ENCODE results near the gene TAAR9.

The TAAR9 gene

DNA sequence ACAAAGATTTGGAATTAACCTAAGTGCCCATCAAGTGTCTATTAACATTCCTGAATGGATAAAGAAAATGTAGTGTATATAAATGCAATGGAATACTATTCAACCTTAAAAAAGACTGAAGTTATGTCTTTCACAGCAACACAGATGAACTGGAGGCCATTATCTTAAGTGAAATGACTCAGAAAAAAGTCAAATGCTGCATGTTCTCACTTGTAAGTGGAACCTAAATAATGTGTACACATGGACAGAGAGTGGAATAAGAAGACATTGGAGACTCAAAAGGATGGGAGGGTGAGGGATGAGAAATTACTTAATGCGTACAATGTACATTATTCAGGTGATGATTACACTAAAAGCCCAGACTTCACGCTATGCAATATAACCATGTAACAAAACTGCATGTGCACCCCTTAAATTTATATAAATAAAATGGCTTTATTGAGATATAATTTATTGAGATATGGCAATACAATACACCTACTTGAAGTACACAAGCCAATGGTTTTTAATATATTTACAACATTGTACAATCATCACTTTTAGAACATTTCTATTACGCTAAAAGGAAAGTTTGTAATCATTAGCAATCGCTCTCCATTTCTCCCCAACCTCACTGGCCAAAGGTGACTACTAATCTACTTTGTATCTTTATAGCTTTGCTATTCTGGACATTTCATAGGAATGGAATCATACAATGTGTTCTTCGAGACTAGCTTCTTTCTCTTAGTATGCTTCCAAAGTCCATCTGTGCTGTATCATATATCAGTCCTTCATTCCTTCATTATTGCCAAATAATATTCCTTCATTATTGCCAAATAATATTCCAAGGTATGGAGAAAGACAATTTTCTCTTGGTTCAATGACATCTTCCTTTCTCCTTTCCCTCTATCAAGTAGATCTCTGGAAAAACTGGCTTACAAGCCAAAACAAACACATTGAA is 30.9 kb upstream of the TAAR9 start:
- TF ChIP-seq, protein P1, sequence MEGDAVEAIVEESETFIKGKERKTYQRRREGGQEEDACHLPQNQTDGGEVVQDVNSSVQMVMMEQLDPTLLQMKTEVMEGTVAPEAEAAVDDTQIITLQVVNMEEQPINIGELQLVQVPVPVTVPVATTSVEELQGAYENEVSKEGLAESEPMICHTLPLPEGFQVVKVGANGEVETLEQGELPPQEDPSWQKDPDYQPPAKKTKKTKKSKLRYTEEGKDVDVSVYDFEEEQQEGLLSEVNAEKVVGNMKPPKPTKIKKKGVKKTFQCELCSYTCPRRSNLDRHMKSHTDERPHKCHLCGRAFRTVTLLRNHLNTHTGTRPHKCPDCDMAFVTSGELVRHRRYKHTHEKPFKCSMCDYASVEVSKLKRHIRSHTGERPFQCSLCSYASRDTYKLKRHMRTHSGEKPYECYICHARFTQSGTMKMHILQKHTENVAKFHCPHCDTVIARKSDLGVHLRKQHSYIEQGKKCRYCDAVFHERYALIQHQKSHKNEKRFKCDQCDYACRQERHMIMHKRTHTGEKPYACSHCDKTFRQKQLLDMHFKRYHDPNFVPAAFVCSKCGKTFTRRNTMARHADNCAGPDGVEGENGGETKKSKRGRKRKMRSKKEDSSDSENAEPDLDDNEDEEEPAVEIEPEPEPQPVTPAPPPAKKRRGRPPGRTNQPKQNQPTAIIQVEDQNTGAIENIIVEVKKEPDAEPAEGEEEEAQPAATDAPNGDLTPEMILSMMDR (conservative IDR thresholded peaks at IDR 0.05) = no peak
- H3K27ac ChIP-seq = no peak overlapping the region

DNA sequence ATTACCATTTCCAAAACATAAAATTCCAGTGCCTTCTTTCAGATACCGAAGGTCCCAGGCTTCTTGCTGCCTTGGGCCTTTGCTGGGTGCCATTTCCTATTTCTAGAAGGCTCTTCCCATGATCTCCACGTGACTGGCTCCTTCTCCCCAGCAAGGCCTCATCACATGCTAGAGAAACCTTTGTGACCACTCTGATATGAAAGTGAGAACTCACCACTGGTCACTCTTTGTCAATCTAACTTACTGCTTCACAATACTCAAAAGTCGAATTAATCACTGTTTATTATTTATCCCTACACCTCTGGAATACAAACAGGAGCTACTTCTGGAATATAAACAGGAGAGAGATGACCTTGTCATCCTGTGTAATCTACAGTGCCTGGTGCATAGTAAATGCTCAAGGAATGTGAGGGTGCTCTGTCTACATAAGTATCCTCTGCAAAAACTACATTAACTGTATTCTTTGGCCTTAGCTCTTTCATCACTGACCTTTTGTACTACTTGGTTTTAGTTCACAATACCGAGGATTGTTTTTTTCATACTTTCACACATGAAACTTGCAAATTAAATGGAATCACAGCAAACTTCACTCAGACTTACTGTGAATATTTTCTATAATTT is 26.8 kb upstream of the TAAR9 start:
- TF ChIP-seq, protein P1 (conservative IDR thresholded peaks at IDR 0.05) = no peak
- peak overlapping the region; percentile 10; the same call in 1 of the 2 replicates for H3K27ac ChIP-seq

DNA sequence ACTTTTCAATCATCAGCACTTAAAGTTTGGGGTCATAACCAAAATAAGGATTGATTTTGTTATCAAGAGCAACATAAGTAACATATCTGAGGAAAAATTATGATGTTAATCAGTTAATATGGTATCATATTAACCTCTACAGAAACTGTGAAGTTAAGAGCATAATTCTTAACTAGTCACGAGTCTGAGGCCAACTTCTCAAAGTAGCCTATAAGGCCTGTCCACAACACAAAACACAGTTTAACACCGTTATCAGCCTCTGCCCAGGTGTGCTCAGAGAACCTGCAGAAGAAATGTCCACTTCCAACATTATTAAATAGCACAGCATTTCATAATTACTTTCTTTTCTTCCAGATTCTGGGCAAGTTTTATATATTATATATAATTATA is 26.3 kb upstream of the TAAR9 start:
- TF ChIP-seq, protein P1 (conservative IDR thresholded peaks at IDR 0.05) = no peak
- no peak overlapping the region; the same call in 1 of the 2 replicates for H3K27ac ChIP-seq

DNA sequence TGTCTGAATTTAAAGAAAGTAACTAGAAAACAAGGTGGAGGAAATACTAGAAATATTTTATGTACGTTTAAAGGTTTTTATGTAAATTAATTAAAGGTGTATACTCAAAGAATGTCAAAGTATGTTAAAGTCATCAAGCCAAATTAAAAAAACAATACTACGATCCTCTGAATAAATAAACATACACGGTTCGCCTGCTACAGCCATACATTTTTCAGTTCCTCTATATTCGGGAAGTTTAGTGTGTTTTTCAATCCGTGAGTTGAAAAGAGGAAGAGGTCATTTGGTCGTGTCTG is 25.8 kb upstream of the TAAR9 start:
- TF ChIP-seq, protein P1 (conservative IDR thresholded peaks at IDR 0.05) = no peak
- peak overlapping the region; percentile 71 for H3K27ac ChIP-seq

DNA sequence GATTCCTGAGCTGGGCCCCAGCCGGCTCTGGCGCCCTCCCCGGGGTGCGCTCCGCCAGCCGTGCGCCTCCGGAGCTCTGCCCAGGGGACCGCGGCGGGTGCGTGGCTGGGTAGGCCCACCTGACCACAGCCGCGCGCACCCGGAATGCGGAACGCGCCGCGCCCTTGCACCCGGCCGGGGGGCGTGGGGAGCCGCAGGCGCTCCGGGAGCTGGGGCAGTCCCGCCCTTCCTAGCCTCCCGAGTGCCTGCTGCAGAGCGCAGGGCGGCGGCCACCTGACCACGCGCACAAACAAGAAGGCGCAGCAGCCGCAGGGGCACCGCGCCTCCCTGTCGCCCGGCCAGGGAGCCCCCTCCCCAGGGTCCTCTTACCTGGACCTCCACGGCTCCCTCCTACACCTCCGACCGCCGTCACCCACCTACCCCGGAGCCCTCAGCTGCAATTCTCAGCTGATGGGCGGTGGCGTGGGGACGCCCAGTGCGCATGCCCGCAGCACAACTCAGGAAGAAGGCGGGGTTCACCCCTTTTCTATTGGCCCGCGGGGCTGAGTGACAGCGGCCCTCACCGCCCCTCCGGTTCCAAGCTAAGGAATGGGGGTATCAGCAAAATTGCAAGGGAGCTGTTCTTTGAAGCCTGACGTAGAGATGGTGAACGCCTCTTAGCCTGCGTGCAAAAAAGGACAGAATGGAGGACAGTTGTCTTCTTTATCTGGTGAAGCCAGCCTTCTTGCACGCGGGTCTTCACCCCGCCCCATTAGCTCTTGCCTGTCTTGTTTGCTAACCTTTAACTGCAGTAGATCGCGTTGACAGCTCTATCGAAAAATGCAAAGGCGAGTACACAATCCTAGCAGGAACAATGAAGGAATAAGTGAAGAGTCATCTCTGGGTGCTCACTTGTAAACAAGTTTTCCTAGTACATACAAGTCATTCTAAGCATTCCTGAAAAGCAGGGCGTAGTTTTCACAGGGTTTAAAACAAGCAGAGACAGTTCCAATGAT is 25.1 kb upstream of the TAAR9 start, which contains the start of gene STX7:
STX7 (minus strand) TSS at position 479 of the 995 bp plus-strand sequence. CDS start 9,586 bp downstream, outside the sequence.
- peak within 1 kb of the TSS; percentile 71 for H3K27ac ChIP-seq
- TF ChIP-seq, protein P1 (conservative IDR thresholded peaks at IDR 0.05) = no peak

DNA sequence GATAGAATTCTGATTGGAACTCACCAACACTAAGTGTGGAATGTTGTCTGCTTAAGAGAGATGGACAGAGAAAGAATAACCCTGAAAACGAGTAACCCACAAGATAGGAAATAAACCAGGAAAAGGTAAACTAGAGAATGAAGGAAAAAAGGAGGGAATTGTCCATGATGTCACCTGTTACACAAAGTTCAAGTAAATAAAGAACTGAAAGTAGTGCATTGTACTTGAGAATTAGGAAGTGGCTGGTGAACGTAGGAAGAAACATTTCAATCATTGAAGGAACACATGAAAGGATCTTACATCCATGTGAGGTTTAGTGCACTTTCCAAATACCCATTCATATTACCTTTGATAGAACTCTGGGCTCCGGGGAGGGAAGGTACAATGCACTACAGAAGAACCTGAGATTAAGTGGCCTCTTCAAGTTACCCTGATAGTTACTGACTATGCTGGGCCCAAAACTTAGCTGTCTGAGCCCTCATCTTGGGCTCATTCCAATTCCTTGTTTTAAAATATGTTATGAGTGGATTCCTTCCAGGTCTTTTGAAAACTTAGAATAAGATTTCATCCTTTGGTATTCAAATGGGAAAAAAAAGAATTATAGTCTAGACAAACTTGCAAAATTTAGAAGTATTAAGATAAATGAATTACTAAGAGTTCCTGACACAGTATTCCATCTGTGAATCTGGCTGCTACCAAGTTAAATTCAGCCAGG is 24.1 kb upstream of the TAAR9 start:
- peak overlapping the region; percentile 71; the same call in 1 of the 2 replicates for H3K27ac ChIP-seq

More for the DNA sequence above, 24.1 kb upstream of the TAAR9 start:
- TF ChIP-seq, protein P1 (conservative IDR thresholded peaks at IDR 0.05) = no peak

Measured in VCaP (cell line).